Measurements from ENCODE around the gene GPATCH4.
"Not testable (repeated sequence)": the region's sequence is repeated elsewhere in the genome, so short reads cannot be mapped to it uniquely, and the experiment has no call there.

Gene GPATCH4

GRCh38 chr1:156642265-156643048 is 41.2 kb upstream of the GPATCH4 start:
- no peak for DNase-seq (ENCODE audit: insufficient read length)
- FAIRE-seq: no peak
- no peak for TF ChIP-seq TAF1 (IDR thresholded peaks at IDR 0.05; ENCODE audit: borderline replicate concordance, low read depth, low read length)
- TF ChIP-seq POLR2A (IDR thresholded peaks at IDR 0.05; ENCODE audit: low read depth, low read length): no peak
- no peak for TF ChIP-seq POLR2AphosphoS5 (IDR thresholded peaks at IDR 0.05; ENCODE audit: low read depth, low read length)

GRCh38 chr1:156641761-156642264 is 40.5 kb upstream of the GPATCH4 start, which contains the start of gene BCAN:
BCAN (plus strand) TSS chr1:156642117; CDS start chr1:156646055, 3,938 bp downstream.
- no peak for DNase-seq (ENCODE audit: insufficient read length)
- TF ChIP-seq TAF1 (IDR thresholded peaks at IDR 0.05; ENCODE audit: borderline replicate concordance, low read depth, low read length): no peak
- TF ChIP-seq POLR2AphosphoS5 (IDR thresholded peaks at IDR 0.05; ENCODE audit: low read depth, low read length): no peak
- no peak for TF ChIP-seq POLR2A (IDR thresholded peaks at IDR 0.05; ENCODE audit: low read depth, low read length)
- FAIRE-seq: no peak

- FAIRE-seq: no peak
- DNase-seq (ENCODE audit: insufficient read length): no peak
- TF ChIP-seq POLR2A (IDR thresholded peaks at IDR 0.05; ENCODE audit: low read depth, low read length) (no peak), POLR2AphosphoS5 (IDR thresholded peaks at IDR 0.05; ENCODE audit: low read depth, low read length) (no peak), TAF1 (IDR thresholded peaks at IDR 0.05; ENCODE audit: borderline replicate concordance, low read depth, low read length) (no peak)
Observed at GRCh38 chr1:156640842-156641706, 39.8 kb upstream of the GPATCH4 start.

- DNase-seq (ENCODE audit: insufficient read length) (no peak), FAIRE-seq (no peak)
- TF ChIP-seq POLR2AphosphoS5 (IDR thresholded peaks at IDR 0.05; ENCODE audit: low read depth, low read length) (no peak), POLR2A (IDR thresholded peaks at IDR 0.05; ENCODE audit: low read depth, low read length) (no peak), TAF1 (IDR thresholded peaks at IDR 0.05; ENCODE audit: borderline replicate concordance, low read depth, low read length) (no peak)
Observed at GRCh38 chr1:156639601-156640101, 38.4 kb upstream of the GPATCH4 start.

GRCh38 chr1:156638189-156638985 is 37.1 kb upstream of the GPATCH4 start:
- no peak for TF ChIP-seq POLR2AphosphoS5 (IDR thresholded peaks at IDR 0.05; ENCODE audit: low read depth, low read length)
- TF ChIP-seq POLR2A (IDR thresholded peaks at IDR 0.05; ENCODE audit: low read depth, low read length): no peak
- TF ChIP-seq TAF1 (IDR thresholded peaks at IDR 0.05; ENCODE audit: borderline replicate concordance, low read depth, low read length): no peak
- no peak for DNase-seq (ENCODE audit: insufficient read length)
- no peak for FAIRE-seq

- FAIRE-seq (no peak), DNase-seq (ENCODE audit: insufficient read length) (no peak)
- no peak for TF ChIP-seq POLR2AphosphoS5 (IDR thresholded peaks at IDR 0.05; ENCODE audit: low read depth, low read length)
- TF ChIP-seq TAF1 (IDR thresholded peaks at IDR 0.05; ENCODE audit: borderline replicate concordance, low read depth, low read length): no peak
- no peak for TF ChIP-seq POLR2A (IDR thresholded peaks at IDR 0.05; ENCODE audit: low read depth, low read length)
Observed at GRCh38 chr1:156632355-156632754, 31.1 kb upstream of the GPATCH4 start.

GRCh38 chr1:156631152-156631551 is 29.9 kb upstream of the GPATCH4 start:
- FAIRE-seq; DNase-seq (ENCODE audit: insufficient read length): not testable (repeated sequence)

GRCh38 chr1:156629823-156630449 is 28.7 kb upstream of the GPATCH4 start:
- TF ChIP-seq POLR2A (IDR thresholded peaks at IDR 0.05; ENCODE audit: low read depth, low read length) (no peak), TAF1 (IDR thresholded peaks at IDR 0.05; ENCODE audit: borderline replicate concordance, low read depth, low read length) (no peak), POLR2AphosphoS5 (IDR thresholded peaks at IDR 0.05; ENCODE audit: low read depth, low read length) (no peak)
- no peak for FAIRE-seq
- no peak for DNase-seq (ENCODE audit: insufficient read length)

- no peak for FAIRE-seq
- TF ChIP-seq POLR2A (IDR thresholded peaks at IDR 0.05; ENCODE audit: low read depth, low read length): no peak
- TF ChIP-seq POLR2AphosphoS5 (IDR thresholded peaks at IDR 0.05; ENCODE audit: low read depth, low read length): no peak
- no peak for TF ChIP-seq TAF1 (IDR thresholded peaks at IDR 0.05; ENCODE audit: borderline replicate concordance, low read depth, low read length)
- no peak for DNase-seq (ENCODE audit: insufficient read length)
Observed at GRCh38 chr1:156627313-156627880, 26.1 kb upstream of the GPATCH4 start.

- peak; percentile 30 for FAIRE-seq
- no peak for TF ChIP-seq POLR2A (IDR thresholded peaks at IDR 0.05; ENCODE audit: low read depth, low read length)
- no peak for TF ChIP-seq POLR2AphosphoS5 (IDR thresholded peaks at IDR 0.05; ENCODE audit: low read depth, low read length)
- no peak for TF ChIP-seq TAF1 (IDR thresholded peaks at IDR 0.05; ENCODE audit: borderline replicate concordance, low read depth, low read length)
- no peak for DNase-seq (ENCODE audit: insufficient read length)
Observed at GRCh38 chr1:156626079-156626438, 24.8 kb upstream of the GPATCH4 start.

Measured in GM12892 (cell line).